Measurements from ENCODE around the gene ANO2. TPM values are rescaled to one million over a fixed set of nuclear protein-coding genes. Genes with fewer than 3 reads are reported as not detected.
A peak's percentile ranks its signal among the peaks of the same experiment; 100 is the strongest.

Gene ANO2
- total RNA-seq, result under 1 TPM; 0.05 to 0.25 TPM
- under 1 TPM; 0.03 to 0.25 TPM for polyA plus RNA-seq

DNA sequence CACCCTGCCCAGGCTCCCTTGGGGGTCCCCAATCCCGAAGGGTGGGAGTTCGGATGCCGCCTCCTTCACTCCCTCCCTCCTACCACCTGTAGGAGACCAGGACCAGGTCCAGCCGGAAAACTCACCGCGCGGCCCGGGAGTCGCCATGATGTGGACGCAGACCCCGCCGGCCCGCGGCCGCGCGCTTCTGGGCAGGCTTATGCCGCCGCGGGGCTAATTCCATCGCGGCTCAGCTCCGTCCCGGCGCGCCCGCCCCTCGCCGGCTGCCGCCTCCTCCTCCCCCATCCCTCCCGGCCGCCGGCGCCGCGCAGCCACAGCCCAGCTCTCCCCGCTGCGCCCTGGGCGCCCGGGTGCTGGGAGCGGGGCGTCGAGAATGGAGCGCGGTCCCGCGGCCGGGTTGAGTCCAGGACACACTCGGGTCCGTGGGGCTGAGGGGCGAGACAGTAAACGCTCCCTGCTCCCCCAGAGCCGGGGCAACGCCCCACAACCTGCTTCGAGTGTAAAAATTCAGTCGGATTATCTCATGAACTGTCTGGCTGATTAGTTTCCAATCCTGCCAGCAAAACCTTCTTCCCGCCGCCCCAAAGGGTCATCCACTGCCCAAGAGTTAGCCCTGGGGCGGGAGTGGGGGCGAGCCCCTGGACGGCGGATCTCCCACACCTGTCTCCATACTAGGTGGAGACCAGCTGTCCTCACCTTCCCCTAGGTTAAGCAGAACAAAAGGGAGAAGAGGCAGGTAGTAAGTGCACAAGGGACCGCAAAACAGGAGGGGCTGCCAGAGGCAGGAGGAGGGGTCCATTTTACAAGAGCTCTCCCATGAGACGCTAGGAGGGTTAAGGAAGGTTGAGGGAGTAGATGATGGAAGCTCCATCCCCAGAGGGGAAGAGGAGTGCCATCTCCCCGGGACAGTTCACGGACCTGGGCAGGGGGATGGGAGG, at the start of gene ANO2:
Gene ANO2, minus strand, starts transcription at position 189 of the 938 bp plus-strand sequence. Its CDS starts 42 bp downstream, at position 147.
- Histone ChIP-seq H3K9me3 (ENCODE audit: control insufficient read depth in 4 of 4, low read length in 3 of 4) (peaks cover 0 to 2% (median 0%) of the 10 kb centered on the region in 4 donors), H3K36me3 (ENCODE audit: control insufficient read depth in 4 of 4, insufficient read depth in 3 of 4, low read depth in 1 of 4, low read length in 3 of 4) (no peaks in the 10 kb centered on the region), H3K27me3 (ENCODE audit: control insufficient read depth in 4 of 4, insufficient read depth in 4 of 4, low read length in 3 of 4) (peaks cover 0 to 13% (median 9%) of the 10 kb centered on the region in 4 donors), H3K4me3 (ENCODE audit: low read depth in 1 of 3, low read length in 3 of 3) (peak within 1 kb of the TSS in 2 of 3 donors; percentile 22 to 38), H3K27ac (ENCODE audit: low read depth in 1 of 2, low read length in 2 of 2) (no peak within 1 kb of the TSS), H3K4me1 (ENCODE audit: control insufficient read depth in 4 of 4, insufficient read depth in 4 of 4, low read length in 3 of 4) (peaks cover 0 to 10% (median 6%) of the 10 kb centered on the region in 4 donors), H3K9ac (ENCODE audit: low read depth in 1 of 2, low read length in 2 of 2) (no peak within 1 kb of the TSS)
- 3% methylated on average over 66 of the region's 66 CpGs for WGBS
- no peak for DNase-seq (ENCODE audit: low spot score)
- TF ChIP-seq TAF1 (conservative IDR thresholded peaks at IDR 0.05) (no peak), HNF4A (conservative IDR thresholded peaks at IDR 0.05) (no peak), RAD21 (IDR thresholded peaks at IDR 0.05) (no peak), RXRA (IDR thresholded peaks at IDR 0.05) (no peak), GABPA (IDR thresholded peaks at IDR 0.05 in 1 of 2, conservative IDR thresholded peaks at IDR 0.05 in 1 of 2) (no peak), FOXA2 (IDR thresholded peaks at IDR 0.05) (no peak), YY1 (IDR thresholded peaks at IDR 0.05) (no peak)
- TF ChIP-seq, protein P1, sequence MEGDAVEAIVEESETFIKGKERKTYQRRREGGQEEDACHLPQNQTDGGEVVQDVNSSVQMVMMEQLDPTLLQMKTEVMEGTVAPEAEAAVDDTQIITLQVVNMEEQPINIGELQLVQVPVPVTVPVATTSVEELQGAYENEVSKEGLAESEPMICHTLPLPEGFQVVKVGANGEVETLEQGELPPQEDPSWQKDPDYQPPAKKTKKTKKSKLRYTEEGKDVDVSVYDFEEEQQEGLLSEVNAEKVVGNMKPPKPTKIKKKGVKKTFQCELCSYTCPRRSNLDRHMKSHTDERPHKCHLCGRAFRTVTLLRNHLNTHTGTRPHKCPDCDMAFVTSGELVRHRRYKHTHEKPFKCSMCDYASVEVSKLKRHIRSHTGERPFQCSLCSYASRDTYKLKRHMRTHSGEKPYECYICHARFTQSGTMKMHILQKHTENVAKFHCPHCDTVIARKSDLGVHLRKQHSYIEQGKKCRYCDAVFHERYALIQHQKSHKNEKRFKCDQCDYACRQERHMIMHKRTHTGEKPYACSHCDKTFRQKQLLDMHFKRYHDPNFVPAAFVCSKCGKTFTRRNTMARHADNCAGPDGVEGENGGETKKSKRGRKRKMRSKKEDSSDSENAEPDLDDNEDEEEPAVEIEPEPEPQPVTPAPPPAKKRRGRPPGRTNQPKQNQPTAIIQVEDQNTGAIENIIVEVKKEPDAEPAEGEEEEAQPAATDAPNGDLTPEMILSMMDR (IDR thresholded peaks at IDR 0.05; ENCODE audit: low read depth, low read length, missing input control), result no peak
- TF ChIP-seq, protein P2, sequence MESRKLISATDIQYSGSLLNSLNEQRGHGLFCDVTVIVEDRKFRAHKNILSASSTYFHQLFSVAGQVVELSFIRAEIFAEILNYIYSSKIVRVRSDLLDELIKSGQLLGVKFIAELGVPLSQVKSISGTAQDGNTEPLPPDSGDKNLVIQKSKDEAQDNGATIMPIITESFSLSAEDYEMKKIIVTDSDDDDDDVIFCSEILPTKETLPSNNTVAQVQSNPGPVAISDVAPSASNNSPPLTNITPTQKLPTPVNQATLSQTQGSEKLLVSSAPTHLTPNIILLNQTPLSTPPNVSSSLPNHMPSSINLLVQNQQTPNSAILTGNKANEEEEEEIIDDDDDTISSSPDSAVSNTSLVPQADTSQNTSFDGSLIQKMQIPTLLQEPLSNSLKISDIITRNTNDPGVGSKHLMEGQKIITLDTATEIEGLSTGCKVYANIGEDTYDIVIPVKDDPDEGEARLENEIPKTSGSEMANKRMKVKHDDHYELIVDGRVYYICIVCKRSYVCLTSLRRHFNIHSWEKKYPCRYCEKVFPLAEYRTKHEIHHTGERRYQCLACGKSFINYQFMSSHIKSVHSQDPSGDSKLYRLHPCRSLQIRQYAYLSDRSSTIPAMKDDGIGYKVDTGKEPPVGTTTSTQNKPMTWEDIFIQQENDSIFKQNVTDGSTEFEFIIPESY (IDR thresholded peaks at IDR 0.05), result no peak
- TF ChIP-seq, protein P3, sequence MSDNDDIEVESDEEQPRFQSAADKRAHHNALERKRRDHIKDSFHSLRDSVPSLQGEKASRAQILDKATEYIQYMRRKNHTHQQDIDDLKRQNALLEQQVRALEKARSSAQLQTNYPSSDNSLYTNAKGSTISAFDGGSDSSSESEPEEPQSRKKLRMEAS (IDR thresholded peaks at IDR 0.05), result no peak

DNA sequence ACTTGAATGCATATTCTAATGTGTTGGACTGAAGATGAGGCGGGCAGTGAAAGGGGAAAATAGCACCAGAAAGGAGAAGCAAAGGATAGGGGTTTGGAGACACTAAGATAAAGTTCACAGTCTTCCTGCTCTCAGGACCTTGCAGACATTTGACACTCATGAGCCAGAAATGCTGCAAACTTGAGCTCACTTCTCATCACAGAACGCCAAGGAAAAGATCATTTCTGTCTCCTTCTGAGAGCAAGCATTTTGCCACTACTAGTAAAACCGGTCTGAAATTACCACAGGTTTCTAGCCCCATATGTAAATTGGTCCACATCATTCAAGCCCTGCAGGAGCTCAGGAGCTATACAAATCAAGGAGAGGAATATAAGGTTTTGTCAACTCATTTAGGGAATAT, 44.6 kb upstream of the ANO2 start:
- WGBS, result 90% methylated on average over 3 of the region's 3 CpGs
- no peak for DNase-seq (ENCODE audit: low spot score)
- Histone ChIP-seq H3K27ac (ENCODE audit: low read depth in 1 of 2, low read length in 2 of 2) (no peak overlapping the region), H3K9ac (ENCODE audit: low read depth in 1 of 2, low read length in 2 of 2) (no peak overlapping the region), H3K9me3 (ENCODE audit: control insufficient read depth in 4 of 4, low read length in 3 of 4) (no peaks in the 10 kb centered on the region), H3K4me3 (ENCODE audit: low read depth in 1 of 3, low read length in 3 of 3) (no peak overlapping the region), H3K4me1 (ENCODE audit: control insufficient read depth in 4 of 4, insufficient read depth in 4 of 4, low read length in 3 of 4) (peaks cover 0 to 4% (median 0%) of the 10 kb centered on the region in 4 donors), H3K27me3 (ENCODE audit: control insufficient read depth in 4 of 4, insufficient read depth in 4 of 4, low read length in 3 of 4) (no peaks in the 10 kb centered on the region), H3K36me3 (ENCODE audit: control insufficient read depth in 4 of 4, insufficient read depth in 3 of 4, low read depth in 1 of 4, low read length in 3 of 4) (no peaks in the 10 kb centered on the region)
- no peak for TF ChIP-seq YY1 (IDR thresholded peaks at IDR 0.05)

DNA sequence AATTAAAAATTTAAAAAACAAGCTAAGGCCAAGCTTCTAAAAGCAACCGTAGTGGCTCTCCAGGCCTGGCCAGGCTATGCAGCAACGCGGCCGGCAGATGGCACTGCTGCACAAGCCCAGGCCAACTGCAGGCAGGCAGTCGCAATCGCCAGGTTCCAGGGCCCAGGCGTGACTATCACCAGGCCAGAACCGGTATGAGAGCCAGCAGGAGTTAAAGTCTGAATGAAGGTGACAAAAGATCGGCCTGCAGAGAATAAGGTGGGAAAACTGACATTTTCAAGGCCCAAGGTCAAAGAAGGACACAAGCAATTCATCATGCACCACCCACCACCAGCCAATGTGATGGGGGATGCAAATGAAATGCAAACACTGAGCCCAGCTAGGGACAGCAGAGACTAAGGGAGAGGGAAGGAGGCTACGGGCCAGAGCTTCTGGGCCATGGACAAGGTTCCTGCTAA, 43.6 kb upstream of the ANO2 start:
- no peaks in the 10 kb centered on the region for H3K27me3 ChIP-seq (ENCODE audit: control insufficient read depth in 4 of 4, insufficient read depth in 4 of 4, low read length in 3 of 4)
- 4% methylated on average over 10 of the region's 10 CpGs for WGBS
- H3K4me3 ChIP-seq (ENCODE audit: low read depth in 1 of 3, low read length in 3 of 3), result no peak overlapping the region
- peaks cover 0 to 4% (median 0%) of the 10 kb centered on the region in 4 donors for H3K4me1 ChIP-seq (ENCODE audit: control insufficient read depth in 4 of 4, insufficient read depth in 4 of 4, low read length in 3 of 4)
- H3K9me3 ChIP-seq (ENCODE audit: control insufficient read depth in 4 of 4, low read length in 3 of 4), result no peaks in the 10 kb centered on the region
- no peak overlapping the region for H3K27ac ChIP-seq (ENCODE audit: low read depth in 1 of 2, low read length in 2 of 2)
- H3K36me3 ChIP-seq (ENCODE audit: control insufficient read depth in 4 of 4, insufficient read depth in 3 of 4, low read depth in 1 of 4, low read length in 3 of 4), result no peaks in the 10 kb centered on the region
- peak; percentile 77 for DNase-seq (ENCODE audit: low spot score)
- no peak overlapping the region for H3K9ac ChIP-seq (ENCODE audit: low read depth in 1 of 2, low read length in 2 of 2)
- TF ChIP-seq, protein P4, sequence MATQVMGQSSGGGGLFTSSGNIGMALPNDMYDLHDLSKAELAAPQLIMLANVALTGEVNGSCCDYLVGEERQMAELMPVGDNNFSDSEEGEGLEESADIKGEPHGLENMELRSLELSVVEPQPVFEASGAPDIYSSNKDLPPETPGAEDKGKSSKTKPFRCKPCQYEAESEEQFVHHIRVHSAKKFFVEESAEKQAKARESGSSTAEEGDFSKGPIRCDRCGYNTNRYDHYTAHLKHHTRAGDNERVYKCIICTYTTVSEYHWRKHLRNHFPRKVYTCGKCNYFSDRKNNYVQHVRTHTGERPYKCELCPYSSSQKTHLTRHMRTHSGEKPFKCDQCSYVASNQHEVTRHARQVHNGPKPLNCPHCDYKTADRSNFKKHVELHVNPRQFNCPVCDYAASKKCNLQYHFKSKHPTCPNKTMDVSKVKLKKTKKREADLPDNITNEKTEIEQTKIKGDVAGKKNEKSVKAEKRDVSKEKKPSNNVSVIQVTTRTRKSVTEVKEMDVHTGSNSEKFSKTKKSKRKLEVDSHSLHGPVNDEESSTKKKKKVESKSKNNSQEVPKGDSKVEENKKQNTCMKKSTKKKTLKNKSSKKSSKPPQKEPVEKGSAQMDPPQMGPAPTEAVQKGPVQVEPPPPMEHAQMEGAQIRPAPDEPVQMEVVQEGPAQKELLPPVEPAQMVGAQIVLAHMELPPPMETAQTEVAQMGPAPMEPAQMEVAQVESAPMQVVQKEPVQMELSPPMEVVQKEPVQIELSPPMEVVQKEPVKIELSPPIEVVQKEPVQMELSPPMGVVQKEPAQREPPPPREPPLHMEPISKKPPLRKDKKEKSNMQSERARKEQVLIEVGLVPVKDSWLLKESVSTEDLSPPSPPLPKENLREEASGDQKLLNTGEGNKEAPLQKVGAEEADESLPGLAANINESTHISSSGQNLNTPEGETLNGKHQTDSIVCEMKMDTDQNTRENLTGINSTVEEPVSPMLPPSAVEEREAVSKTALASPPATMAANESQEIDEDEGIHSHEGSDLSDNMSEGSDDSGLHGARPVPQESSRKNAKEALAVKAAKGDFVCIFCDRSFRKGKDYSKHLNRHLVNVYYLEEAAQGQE (IDR thresholded peaks at IDR 0.05), result no peak
- TF ChIP-seq TAF1 (conservative IDR thresholded peaks at IDR 0.05) (no peak), HNF4A (conservative IDR thresholded peaks at IDR 0.05) (peak in 1 of 2 donors; percentile 38), RAD21 (IDR thresholded peaks at IDR 0.05) (peak; percentile 96 to 99), JUND (IDR thresholded peaks at IDR 0.05) (no peak)
- TF ChIP-seq, protein P2 (IDR thresholded peaks at IDR 0.05), result no peak

Measured in liver (tissue), 9 donors.